Measurements from ENCODE around the gene PAWR. TPM values are rescaled to one million over a fixed set of nuclear protein-coding genes. Genes with fewer than 3 reads are reported as not detected.

The PAWR gene
- total and polyA plus RNA-seq, 10 of the 15 experiments (the other 5 are each of a cell fraction or from before 2014, with no cell fraction given) = 8.1 to 70.6 (median 24.2) TPM

- Histone ChIP-seq H3K27me3 (replicated peaks in 1 of 2; ENCODE audit: control insufficient read depth in 2 of 2, insufficient read depth in 2 of 2, low read length in 1 of 2) (no peaks in the 10 kb centered on the region), H3K79me2 (ENCODE audit: control insufficient read depth, insufficient read depth, low read length) (peaks cover 50% of the 10 kb centered on the region), H4K20me1 (ENCODE audit: control insufficient read depth, insufficient read depth) (no peaks in the 10 kb centered on the region), H3K9ac (ENCODE audit: control insufficient read depth, insufficient read depth, low read length) (no peak overlapping the region), H3K4me1 (ENCODE audit: control insufficient read depth, insufficient read depth, low read length) (no peaks in the 10 kb centered on the region), H3K9me3 (replicated peaks; ENCODE audit: control insufficient read depth, insufficient read depth, low read length) (peaks cover 10% of the 10 kb centered on the region; the same call in 2 of the 3 replicates), H2AFZ (ENCODE audit: control insufficient read depth, low read depth, low read length) (no peak overlapping the region), H3K36me3 (ENCODE audit: control insufficient read depth in 2 of 2, insufficient read depth in 2 of 2, low read length in 1 of 2) (no peaks in the 10 kb centered on the region), H3K4me3 (no peak overlapping the region), H3K27ac (ENCODE audit: control insufficient read depth, insufficient read depth) (no peak overlapping the region), H3K4me2 (ENCODE audit: control insufficient read depth, insufficient read depth) (no peak overlapping the region)
- FAIRE-seq = no peak
- POLR2A ChIA-PET = no interaction called here
- no TSS peak for BruUV-seq (replicated peaks)
- no peak for DNase-seq (ENCODE audit: low read depth, low spot score)
- RAD21 ChIA-PET (ENCODE audit: unreplicated experiment) = no interaction called here
- in situ Hi-C loops (cut with MboI) = no loop called here
- intact Hi-C loops (cut with micrococcal nuclease; ENCODE audit: unreplicated experiment) = no loop called here
- SMC1A ChIA-PET (ENCODE audit: uncharacterized antibody, unreplicated experiment) = interaction anchor here (1.1 to 2.3 kb wide), 3 partner anchors 12 to 31 kb away, joined by 4 to 14 read pairs (median 10); no protein-coding TSS in a partner anchor
- CTCF ChIA-PET = interaction anchor here (1.3 kb wide), 1 partner anchor 14 kb away, joined by 3 read pairs; no protein-coding TSS in a partner anchor
- ATAC-seq = peak; percentile 28
- 50% methylated on average over 3 of the region's 3 CpGs for WGBS (ENCODE audit: insufficient coverage, insufficient replicate concordance, low lambda C conversion rate, missing lambda C conversion rate)
- TF ChIP-seq RCOR1 (conservative IDR thresholded peaks at IDR 0.05; ENCODE audit: low read depth, low read length) (no peak), JUNB (IDR thresholded peaks at IDR 0.05) (peak; percentile 75), FOXK2 (IDR thresholded peaks at IDR 0.05) (no peak), SIX5 (IDR thresholded peaks at IDR 0.05; ENCODE audit: low read depth, low read length, severe bottlenecking) (no peak), STAT3 (IDR thresholded peaks at IDR 0.05; ENCODE audit: low read depth, low read length) (no peak), TBL1XR1 (IDR thresholded peaks at IDR 0.05; ENCODE audit: low read depth, low read length) (no peak), ZNF24 (IDR thresholded peaks at IDR 0.05) (no peak), NKRF (conservative IDR thresholded peaks at IDR 0.05) (no peak), KDM1A (IDR thresholded peaks at IDR 0.05; ENCODE audit: borderline replicate concordance) (no peak), CTCF (IDR thresholded peaks at IDR 0.05 in 2 of 3, conservative IDR thresholded peaks at IDR 0.05 in 1 of 3; ENCODE audit: control insufficient read depth in 2 of 3, extremely low read depth in 1 of 3, insufficient read depth in 1 of 3, low read depth in 3 of 3, low read length in 3 of 3) (no peak), RBBP5 (conservative IDR thresholded peaks at IDR 0.05) (no peak), HDAC6 (IDR thresholded peaks at IDR 0.05; ENCODE audit: unreplicated experiment) (no peak), ZNF384 (IDR thresholded peaks at IDR 0.05; ENCODE audit: borderline replicate concordance, low read depth, low read length) (no peak), MEF2A (IDR thresholded peaks at IDR 0.05; ENCODE audit: insufficient read depth, low read depth, low read length) (no peak), SKIL (IDR thresholded peaks at IDR 0.05; ENCODE audit: low read depth, poor library complexity, severe bottlenecking) (no peak), SMAD1 (IDR thresholded peaks at IDR 0.05; ENCODE audit: low read depth, partially characterized antibody) (no peak), RELA (IDR thresholded peaks at IDR 0.05; ENCODE audit: borderline replicate concordance, partially characterized antibody) (no peak), SREBF2 (IDR thresholded peaks at IDR 0.05; ENCODE audit: low read length) (no peak), SPI1 (IDR thresholded peaks at IDR 0.05; ENCODE audit: borderline replicate concordance, insufficient read depth, low read depth, low read length) (no peak), ZNF217 (IDR thresholded peaks at IDR 0.05) (peak; percentile 49; the same call in 1 of the 2 replicates), IRF4 (IDR thresholded peaks at IDR 0.05; ENCODE audit: low read depth, low read length) (peak; percentile 33; the same call in 1 of the 2 replicates), YY1 (IDR thresholded peaks at IDR 0.05; ENCODE audit: low read depth, low read length) (no peak)
These were observed 16.1 kb downstream of the PAWR start for GRCh38 chr12:79674629-79675028.
